DND-41 (cell line): ENCODE data around the gene ACOT13.

Experiments used
- CTCF ChIP-seq: IDR thresholded peaks from 2 replicates; pipeline ENCODE4 v1.5.1; 2012; ENCODE audit warnings: borderline replicate concordance, low read length, moderate library complexity, mild to moderate bottlenecking; ENCODE audit not compliant: poor library complexity, severe bottlenecking; ENCODE audit errors: extremely low read depth
- EZH2 ChIP-seq: IDR thresholded peaks from 3 replicates; pipeline ENCODE4 v1.6.1; 2012; ENCODE audit warnings: borderline replicate concordance, low read depth, mild to moderate bottlenecking, moderate library complexity, low read length, inconsistent platforms; ENCODE audit not compliant: severe bottlenecking

GRCh38 chr6:24718449-24719124 lies 51.7 kb downstream of the ACOT13 start:
- no peak for TF ChIP-seq CTCF
- TF ChIP-seq EZH2 = no peak
